ENCODE measurements around the gene UQCC5. TPM values are rescaled to one million over a fixed set of nuclear protein-coding genes. Genes with fewer than 3 reads are reported as not detected.
"Not testable (repeated sequence)": the region's sequence is repeated elsewhere in the genome, so short reads cannot be mapped to it uniquely, and the experiment has no call there.

The UQCC5 gene
- total and polyA plus RNA-seq, 8 donors: 1.3 to 58.5 (median 24.0) TPM; not detected in 2

DNA sequence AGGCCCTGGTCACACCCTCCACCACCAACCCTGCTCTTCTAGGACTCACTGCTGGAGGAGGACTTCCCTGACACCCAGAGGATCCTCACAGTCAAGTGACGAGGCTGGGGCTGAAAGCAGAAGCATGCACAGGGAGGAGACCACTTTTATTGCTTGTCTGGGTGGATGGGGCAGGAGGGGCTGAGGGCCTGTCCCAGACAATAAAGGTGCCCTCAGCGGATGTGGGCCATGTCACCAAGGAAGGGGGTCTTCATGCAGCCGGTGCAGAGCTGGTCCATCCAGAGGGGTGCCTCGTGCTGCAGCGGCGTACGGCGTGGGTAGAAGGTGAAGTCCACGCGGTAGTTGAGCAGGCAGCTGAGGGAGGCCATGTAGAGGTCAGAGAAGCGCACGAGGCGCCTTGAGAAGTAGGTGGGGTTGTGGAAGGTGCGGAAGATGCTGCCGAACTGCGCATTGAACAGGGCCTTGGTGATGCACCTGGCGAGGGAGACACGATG, 12.1 kb upstream of the UQCC5 start:
- DNase-seq: no peak
- Histone ChIP-seq H3K27ac (peak overlapping the region in 2 of 5 donors; percentile 28 to 60), H3K4me1 (peaks cover 0 to 17% (median 13%) of the 10 kb centered on the region in 4 donors), H3K27me3 (no peaks in the 10 kb centered on the region), H3K9me3 (no peaks in the 10 kb centered on the region), H3K4me3 (no peak overlapping the region), H3K36me3 (peaks cover 0 to 83% (median 54%) of the 10 kb centered on the region in 4 donors)
- no peak for TF ChIP-seq EP300 (IDR thresholded peaks at IDR 0.05)
- TF ChIP-seq CTCF (IDR thresholded peaks at IDR 0.05): no peak
- no peak for TF ChIP-seq POLR2AphosphoS5 (IDR thresholded peaks at IDR 0.05)
- no peak for TF ChIP-seq POLR2A (IDR thresholded peaks at IDR 0.05)
- intact Hi-C loops (cut with DNase I; ENCODE audit: low total_unique reads): no loop called here
- WGBS, 5 donors: 91 to 98% (median 95%) methylated on average over 18 of the region's 18 CpGs

DNA sequence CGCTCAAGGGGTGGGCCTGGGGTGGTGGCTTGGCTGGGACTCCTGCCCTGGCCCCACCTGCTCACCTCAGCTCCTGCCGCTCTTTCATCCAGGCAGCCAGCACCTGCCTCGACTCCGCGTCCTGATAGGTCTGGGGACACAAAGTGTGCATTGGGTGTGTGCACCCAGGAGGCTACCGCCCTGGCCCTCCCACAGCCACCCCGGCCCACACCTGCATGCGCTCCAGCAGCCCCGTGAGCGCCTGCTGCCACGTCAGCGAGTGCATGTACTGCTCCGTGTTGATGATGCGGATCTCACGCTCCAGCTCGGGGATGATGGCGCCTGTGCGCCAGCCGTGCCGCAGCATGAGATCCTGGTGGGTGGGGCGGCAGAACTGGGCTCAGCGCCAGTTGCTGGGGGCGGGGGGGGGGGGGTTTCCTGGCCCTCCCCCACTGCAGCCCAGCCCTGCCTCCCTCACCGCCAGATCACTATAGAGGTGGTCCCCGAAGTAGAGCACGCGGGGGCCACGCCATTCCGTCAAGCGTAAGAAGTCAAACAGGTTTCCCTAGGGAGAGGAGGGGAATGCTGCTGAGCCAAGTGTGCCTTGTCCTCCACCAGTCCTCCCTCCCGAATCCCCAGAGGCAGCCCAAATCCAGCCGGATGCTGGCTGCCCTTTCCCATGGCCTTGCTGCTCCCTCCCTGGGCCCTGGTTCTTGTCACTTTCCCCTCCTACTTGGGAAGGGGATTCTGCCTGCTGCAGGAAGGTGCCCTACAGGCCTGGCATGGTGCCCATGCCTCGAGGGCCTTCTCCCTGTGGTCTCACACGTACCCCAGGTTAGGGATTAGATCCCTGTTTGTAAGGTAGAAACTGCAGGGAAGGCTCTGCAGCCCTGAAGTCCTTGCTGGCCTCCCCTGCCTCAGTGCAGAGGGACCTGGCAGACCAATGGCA, 11.4 kb upstream of the UQCC5 start:
- peaks cover 0 to 78% (median 54%) of the 10 kb centered on the region in 4 donors for H3K36me3 ChIP-seq
- no peaks in the 10 kb centered on the region for H3K9me3 ChIP-seq
- H3K4me3 ChIP-seq: no peak overlapping the region
- H3K4me1 ChIP-seq: peaks cover 0 to 24% (median 14%) of the 10 kb centered on the region in 4 donors
- TF ChIP-seq CTCF (IDR thresholded peaks at IDR 0.05): no peak
- H3K27ac ChIP-seq: peak overlapping the region in 4 of 5 donors; percentile 28 to 60 (median 42)
- H3K27me3 ChIP-seq: no peaks in the 10 kb centered on the region
- WGBS, 5 donors: 63 to 74% (median 70%) methylated on average over 11 to 34 of the region's 34 CpGs
- peak in 1 of 2 donors; percentile 77 for DNase-seq
- intact Hi-C loops (cut with DNase I; ENCODE audit: low total_unique reads): no loop called here

DNA sequence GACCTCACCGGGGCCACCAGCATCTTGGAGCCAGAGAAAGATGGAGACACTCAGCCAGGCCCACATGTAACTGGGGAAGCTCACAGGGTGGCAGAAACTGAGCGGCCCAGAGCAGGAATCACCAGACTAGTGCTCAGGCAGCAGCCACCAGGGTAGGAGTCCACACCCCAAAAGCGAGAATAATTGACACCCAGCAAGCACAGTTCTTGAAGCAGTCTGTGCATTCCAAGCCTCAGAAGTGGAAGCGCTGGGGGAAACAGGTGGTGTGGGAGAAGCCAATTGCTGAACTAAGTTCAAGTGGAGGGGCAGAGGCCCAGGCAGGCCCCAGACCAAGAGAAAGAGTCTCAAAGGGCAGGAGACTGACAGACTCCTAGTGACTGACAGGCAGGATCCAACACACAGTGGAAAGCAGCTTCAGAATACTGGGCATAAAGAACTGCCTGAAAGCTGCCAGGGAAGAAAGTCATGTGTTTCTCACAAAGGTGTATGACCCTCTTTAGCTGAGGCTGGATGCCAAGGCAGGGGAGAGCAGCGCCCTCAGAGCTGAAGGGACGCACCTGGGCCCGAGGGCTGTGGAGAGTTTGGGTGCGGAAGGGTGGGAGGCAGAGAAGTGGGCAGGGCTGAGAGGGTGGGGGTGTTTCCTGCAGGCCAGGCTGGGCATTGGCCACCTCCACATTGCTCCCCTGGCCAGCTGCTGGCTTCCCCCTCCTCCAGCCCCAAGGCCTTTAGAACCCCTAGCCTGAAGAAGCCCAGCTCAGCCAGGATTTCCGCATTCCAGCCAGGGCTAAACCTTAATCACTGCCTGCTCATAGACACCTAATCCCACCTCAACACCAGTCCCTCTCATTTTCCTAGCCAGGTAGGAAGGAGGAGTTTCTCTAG, 10.5 kb upstream of the UQCC5 start:
- WGBS, 5 donors: 72 to 81% (median 79%) methylated on average over 9 of the region's 9 CpGs
- H3K4me1 ChIP-seq: peaks cover 0 to 30% (median 15%) of the 10 kb centered on the region in 4 donors
- intact Hi-C loops (cut with DNase I; ENCODE audit: low total_unique reads): no loop called here
- no peak for TF ChIP-seq EP300 (IDR thresholded peaks at IDR 0.05)
- no peak for TF ChIP-seq POLR2A (IDR thresholded peaks at IDR 0.05)
- TF ChIP-seq CTCF (IDR thresholded peaks at IDR 0.05): no peak
- no peak for TF ChIP-seq POLR2AphosphoS5 (IDR thresholded peaks at IDR 0.05)
- DNase-seq: no peak
- no peaks in the 10 kb centered on the region for H3K27me3 ChIP-seq
- no peaks in the 10 kb centered on the region for H3K9me3 ChIP-seq
- H3K36me3 ChIP-seq: peaks cover 0 to 69% (median 54%) of the 10 kb centered on the region in 4 donors
- H3K4me3 ChIP-seq: no peak overlapping the region
- peak overlapping the region in 4 of 5 donors; percentile 20 to 60 (median 42) for H3K27ac ChIP-seq

GRCh38 chr3:52526671-52527038, 9.8 kb upstream of the UQCC5 start:
- DNase-seq; H3K9me3 ChIP-seq; H3K27me3 ChIP-seq; H3K4me3 ChIP-seq; intact Hi-C loops (cut with DNase I; ENCODE audit: low total_unique reads); H3K27ac ChIP-seq: not testable (repeated sequence)
- Histone ChIP-seq H3K36me3 (peaks cover 0 to 63% (median 53%) of the 10 kb centered on the region in 4 donors), H3K4me1 (peaks cover 0 to 36% (median 16%) of the 10 kb centered on the region in 4 donors)
- 90 to 98% (median 95%) methylated on average over 5 of the region's 5 CpGs for WGBS, 5 donors

Data from stomach (tissue), 9 donors.